Stimulated activated CD4-positive, alpha-beta T cell treated with anti-CD3 and anti-CD28 coated beads, Interleukin-12 subunit alpha, Interleukin-12 subunit beta, amount 100 ng/mL, for 24 hours (primary cell): Measurements from ENCODE around the gene FMNL3.
"Not testable (repeated sequence)": the region's sequence is repeated elsewhere in the genome, so short reads cannot be mapped to it uniquely, and the experiment has no call there.

Experiments used
- DNase-seq, 2 experiments: peaks; one replicate each; pipeline ENCODE4 v3.0.0-alpha.2; 2020; ENCODE audit warnings: low read depth in 2 of 2

The FMNL3 gene

DNA sequence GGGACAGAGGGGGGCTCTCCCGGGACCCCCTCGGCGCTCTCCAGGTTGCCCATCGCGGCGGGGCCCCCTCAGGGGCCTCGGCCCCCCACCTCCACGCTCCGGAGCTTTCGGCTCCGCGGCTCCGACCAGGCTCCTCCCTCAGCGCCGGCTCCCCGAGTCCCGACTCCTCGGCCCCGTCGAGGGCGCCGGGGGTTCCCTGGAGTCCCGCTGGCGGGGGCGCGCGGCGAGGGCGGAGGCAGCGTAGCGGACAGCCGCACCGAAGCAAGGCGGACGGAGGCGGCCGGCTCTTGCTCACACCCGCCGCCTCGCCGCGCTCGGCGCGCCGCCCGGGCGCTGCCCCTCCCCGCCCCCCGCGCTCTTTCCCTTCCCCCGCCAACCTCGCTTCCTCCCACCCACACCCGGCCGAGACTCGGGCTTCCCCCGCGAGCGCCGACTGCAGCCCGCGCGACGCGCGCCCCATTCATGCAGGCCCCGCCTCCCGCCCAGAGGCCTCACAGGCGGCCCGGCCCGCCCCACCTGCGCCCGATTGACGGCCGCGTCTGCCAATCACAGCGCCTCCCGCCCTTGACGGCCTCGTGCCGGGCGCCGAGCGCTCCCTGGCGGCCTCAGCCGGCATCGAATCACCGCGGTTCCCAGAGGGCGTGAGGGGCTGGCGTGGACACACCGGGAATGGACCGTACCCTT, at the start of gene FMNL3:
TSS of gene FMNL3 (minus strand) at position 278 of the 684 bp plus-strand sequence. CDS start at position 53, 225 bp downstream.
- peak; percentile 98 to 99 for DNase-seq

- DNase-seq = no peak
Measured at GRCh38 chr12:49750996-49751393, 43.8 kb upstream of the FMNL3 start.

DNA sequence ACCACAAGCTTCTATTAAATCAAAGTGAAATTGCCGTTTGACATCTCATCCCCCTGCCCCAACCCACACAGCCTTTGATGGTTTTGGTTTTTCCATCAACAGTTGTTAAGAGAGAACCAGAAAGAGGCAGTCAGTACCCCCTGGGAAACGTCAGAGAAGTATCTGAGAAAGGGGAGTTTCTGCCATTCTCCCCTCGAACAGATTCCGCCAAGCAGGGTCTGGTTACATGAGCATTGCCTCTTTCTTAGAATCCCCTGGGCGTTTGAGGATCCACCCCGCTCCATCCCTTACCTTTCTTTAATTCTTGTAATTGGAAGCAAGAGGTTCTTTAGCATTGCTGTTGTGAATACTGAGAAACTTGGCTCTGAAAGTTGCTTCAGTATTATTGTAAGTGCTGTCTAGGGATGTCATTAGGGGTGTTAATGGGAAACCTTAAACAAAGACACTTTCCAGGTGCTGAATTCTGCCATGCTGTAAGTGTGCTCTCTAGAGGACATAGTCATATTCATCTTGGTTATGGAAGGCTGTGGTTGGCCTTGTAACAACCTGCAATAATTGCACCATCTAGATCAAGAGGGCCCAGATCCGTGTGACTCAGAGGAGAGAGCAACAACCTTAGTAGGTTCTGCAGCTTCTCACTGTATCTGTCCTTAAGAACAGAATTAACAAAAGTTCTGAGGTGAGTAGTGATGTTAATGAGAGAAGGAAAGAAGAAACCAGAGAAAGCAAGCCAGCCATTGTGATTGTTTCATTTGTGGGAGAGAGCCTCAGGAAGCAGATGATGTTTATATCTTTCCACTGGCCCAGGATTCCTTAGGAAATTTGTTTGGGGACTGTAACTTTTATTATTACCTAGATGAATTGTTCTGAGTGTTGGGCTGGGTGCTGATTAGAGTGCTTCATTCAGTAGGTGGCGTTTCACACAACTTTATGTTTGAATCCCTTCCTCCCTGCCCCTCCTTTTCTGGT, 43.1 kb upstream of the FMNL3 start:
- peak in 1 of 2 experiments; percentile 26 for DNase-seq

DNA sequence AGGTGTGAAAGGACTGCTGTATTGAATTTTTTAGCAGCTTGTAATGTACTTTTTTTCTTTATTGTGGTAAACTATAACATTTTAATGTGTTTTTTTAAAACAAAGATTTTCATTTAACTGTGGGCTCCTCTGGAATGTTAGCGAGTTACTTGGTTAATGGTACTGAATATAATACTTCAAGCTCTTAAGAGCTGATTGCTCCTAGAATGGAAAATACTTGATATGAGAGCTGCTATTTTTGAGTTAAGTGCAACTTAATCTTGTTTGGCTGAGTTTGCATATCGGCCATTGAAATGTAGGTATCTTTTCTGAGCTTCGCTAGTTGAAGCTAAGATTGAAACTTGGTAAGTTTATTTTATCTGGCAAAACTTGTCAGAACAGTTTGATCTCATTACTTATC, 41.6 kb upstream of the FMNL3 start:
- DNase-seq = no peak

GRCh38 chr12:49748306-49748705, 41.1 kb upstream of the FMNL3 start:
- DNase-seq = no peak

DNA sequence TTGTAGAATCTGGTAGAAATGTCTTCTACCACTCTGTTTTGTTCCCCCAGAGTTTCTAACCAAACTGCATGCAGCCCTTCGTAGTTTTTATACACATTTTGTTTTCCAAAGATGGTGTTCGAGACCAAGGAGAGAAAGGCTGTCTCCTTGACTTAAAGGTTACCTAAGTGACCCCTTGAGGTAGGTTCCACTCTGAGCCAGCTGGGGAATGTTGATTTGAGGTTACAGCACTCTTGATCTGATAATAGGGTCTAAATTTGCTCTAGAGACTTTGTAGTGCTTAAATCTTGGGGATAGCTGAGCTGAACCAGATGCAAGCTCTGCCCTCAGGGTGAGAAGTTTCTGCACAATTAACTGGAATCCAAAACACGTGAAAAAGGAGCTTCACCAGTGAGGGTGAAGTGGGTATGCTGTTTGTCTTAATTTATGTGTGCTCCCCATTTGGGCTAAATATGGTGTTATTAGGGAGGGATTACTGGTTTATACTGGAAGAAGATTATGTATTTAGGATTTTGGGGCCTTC, 37.2 kb upstream of the FMNL3 start:
- no peak for DNase-seq

GRCh38 chr12:49741882-49742620, 34.8 kb upstream of the FMNL3 start:
- peak; percentile 68 to 81 for DNase-seq

- DNase-seq = peak; percentile 97 to 98
Measured at GRCh38 chr12:49740930-49741881, 34.0 kb upstream of the FMNL3 start, which contains the start of gene TMBIM6. Gene TMBIM6 (plus strand): TSS chr12:49741557. CDS start chr12:49752494, 10,937 bp downstream.

DNA sequence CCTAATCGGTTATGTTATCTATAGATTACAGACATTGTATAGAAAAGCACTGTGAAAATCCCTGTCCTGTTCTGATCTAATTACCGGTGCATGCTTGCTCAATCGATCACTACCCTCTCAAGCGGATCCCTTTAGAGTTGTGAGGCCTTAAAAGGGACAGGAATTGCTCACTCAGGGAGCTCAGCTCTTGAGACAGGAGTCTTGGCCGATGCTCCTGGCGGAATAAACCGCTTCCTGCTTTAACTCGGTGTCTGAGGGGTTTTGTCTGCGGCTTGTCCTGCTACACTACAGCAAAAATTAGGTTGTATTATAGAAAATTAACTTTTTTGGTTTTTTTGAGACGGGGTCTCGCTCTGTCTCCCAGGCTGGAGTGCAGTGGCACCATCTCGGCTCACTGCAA, 33.1 kb upstream of the FMNL3 start:
- not testable (repeated sequence) for DNase-seq

- DNase-seq = not testable (repeated sequence)
Measured at GRCh38 chr12:49738721-49739120, 31.5 kb upstream of the FMNL3 start.

DNA sequence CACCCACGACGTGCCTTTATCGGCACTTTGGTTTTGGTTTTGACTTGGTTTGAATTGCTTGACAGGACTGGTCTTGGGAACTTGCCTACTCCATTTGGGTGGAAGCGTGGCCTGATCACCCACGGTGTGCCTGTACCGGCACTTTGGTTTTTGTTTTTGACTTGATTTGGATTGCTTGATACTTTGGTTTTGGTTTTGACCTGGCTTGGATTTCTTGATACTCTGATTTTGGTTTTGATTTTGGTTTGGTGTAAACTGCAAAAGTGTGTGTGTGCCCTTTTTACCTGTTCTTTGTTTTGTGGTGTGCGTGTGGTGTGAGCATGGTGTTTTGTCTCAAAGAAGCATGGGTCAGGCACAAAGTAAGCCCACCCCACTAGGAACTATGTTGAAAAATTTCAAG, 27.7 kb upstream of the FMNL3 start:
- DNase-seq = not testable (repeated sequence)

DNA sequence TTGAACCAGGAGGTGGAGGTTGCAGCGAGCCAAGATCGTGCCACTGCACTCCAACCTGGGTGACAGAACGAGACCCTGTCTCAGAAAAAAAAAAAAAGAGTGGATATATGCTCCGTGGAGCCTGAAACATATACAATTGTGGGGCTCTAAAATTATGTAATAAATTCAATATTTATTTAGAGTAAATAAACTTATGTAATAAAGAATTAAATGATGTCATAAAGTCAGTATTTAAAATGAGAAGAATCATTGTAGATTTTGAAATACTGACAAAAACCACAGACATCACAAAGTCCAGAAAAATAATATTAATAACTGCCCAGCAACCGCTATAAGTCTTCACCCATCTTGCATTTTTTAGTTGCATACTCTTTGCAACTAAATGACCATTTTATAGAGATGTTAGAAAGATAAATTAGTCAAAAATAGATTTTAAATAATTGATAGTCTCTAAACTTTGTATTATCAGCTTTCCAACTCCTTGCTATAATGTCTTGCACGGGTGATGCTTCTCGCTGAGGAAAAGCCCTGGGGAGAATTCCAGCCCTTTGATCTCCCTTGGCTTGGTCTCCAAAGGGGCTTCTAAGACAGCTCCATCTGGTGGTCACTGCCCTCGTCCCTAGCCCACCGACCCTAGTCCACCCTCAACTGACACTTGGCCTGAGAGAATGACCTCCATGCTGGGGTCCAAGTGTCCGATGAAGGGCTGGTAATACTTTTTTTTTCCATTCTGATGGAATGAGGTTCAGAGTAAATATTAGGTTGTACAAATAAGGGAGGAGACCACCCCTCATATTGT, 26.2 kb upstream of the FMNL3 start:
- DNase-seq = no peak

- DNase-seq = no peak
Measured at GRCh38 chr12:49730568-49731101, 23.4 kb upstream of the FMNL3 start.

DNA sequence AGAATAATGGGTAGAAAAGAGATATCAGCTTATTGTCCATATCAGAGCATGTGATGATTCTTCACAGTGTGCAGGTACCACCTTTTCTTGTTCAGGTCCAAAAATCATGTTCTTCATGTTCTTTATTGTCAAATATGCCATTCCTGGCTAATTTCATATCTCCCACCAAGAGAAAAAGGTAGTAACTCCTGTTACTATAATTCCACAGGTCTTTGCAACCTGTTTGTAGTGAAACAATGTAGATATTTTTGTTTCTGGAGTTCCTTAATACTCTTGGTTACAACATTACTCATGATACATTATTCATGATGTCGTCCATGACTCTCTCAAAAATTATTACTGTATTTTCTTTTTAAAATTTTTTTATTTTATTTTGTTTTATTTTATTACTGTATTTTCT, 22.8 kb upstream of the FMNL3 start:
- DNase-seq = no peak

- DNase-seq = no peak
Measured at GRCh38 chr12:49728446-49728845, 21.2 kb upstream of the FMNL3 start.

GRCh38 chr12:49721355-49721754, 14.2 kb upstream of the FMNL3 start:
- not testable (repeated sequence) for DNase-seq

GRCh38 chr12:49720214-49720613, 13.0 kb upstream of the FMNL3 start:
- DNase-seq = no peak

GRCh38 chr12:49717800-49718199, 10.6 kb upstream of the FMNL3 start:
- not testable (repeated sequence) for DNase-seq

- DNase-seq = no peak
Measured at GRCh38 chr12:49716553-49716952, 9.3 kb upstream of the FMNL3 start.
